Liver (tissue), 9 donors: ENCODE data around the gene NCBP1. TPM values are rescaled to one million over a fixed set of nuclear protein-coding genes. Genes with fewer than 3 reads are reported as not detected.

Source experiments
- DNase-seq: peaks from one replicate; pipeline ENCODE4 v3.0.0-alpha.2; 2017; ENCODE audit warnings: low spot score
- H3K27ac ChIP-seq, 2 donors: one replicate each; pipeline ENCODE4 v1.7.0; 2013; ENCODE audit warnings: inconsistent platforms in 2 of 2, low read length in 2 of 2, control low read depth in 1 of 2, low read depth in 1 of 2, mild to moderate bottlenecking in 1 of 2
- H3K27me3 ChIP-seq, 4 donors: one replicate each; pipeline versions ENCODE4 v1.6.1 to v1.7.0; 2013; ENCODE audit warnings: low read length in 3 of 4, inconsistent platforms in 1 of 4, mild to moderate bottlenecking in 1 of 4, moderate library complexity in 1 of 4; ENCODE audit not compliant: control insufficient read depth in 4 of 4, insufficient read depth in 4 of 4
- H3K36me3 ChIP-seq, 4 donors: one replicate each; pipeline versions ENCODE4 v1.6.1 to v1.7.0; 2013; ENCODE audit warnings: low read length in 3 of 4, mild to moderate bottlenecking in 3 of 4, low read depth in 1 of 4, moderate library complexity in 1 of 4; ENCODE audit not compliant: control insufficient read depth in 4 of 4, insufficient read depth in 3 of 4
- H3K4me1 ChIP-seq, 4 donors: one replicate each; pipeline versions ENCODE4 v1.6.1 to v1.7.0; 2013; ENCODE audit warnings: low read length in 3 of 4, mild to moderate bottlenecking in 3 of 4, moderate library complexity in 1 of 4; ENCODE audit not compliant: control insufficient read depth in 4 of 4, insufficient read depth in 4 of 4
- H3K4me3 ChIP-seq, 3 donors: one replicate each; pipeline versions ENCODE4 v1.6.1 to v1.7.0; 2013; ENCODE audit warnings: low read length in 3 of 3, control low read depth in 1 of 3, low read depth in 1 of 3, mild to moderate bottlenecking in 1 of 3
- H3K9ac ChIP-seq, 2 donors: one replicate each; pipeline ENCODE4 v1.7.0; 2013; ENCODE audit warnings: low read length in 2 of 2, mild to moderate bottlenecking in 2 of 2, moderate library complexity in 2 of 2, control low read depth in 1 of 2, low read depth in 1 of 2
- H3K9me3 ChIP-seq, 4 donors: one replicate each; pipeline versions ENCODE4 v1.6.1 to v1.7.0; 2013; ENCODE audit warnings: low read length in 3 of 4; ENCODE audit not compliant: control insufficient read depth in 4 of 4
- EGR1 ChIP-seq, 2 donors: IDR thresholded peaks; 2 replicates each; pipeline ENCODE4 v1.6.1; 2016 to 2018; ENCODE audit warnings: antibody characterized with exemption in 2 of 2, low read depth in 2 of 2
- FOXA1 ChIP-seq: IDR thresholded peaks from 2 replicates; pipeline ENCODE4 v1.6.1; 2016; ENCODE audit warnings: antibody characterized with exemption
- FOXA2 ChIP-seq: IDR thresholded peaks from 2 replicates; pipeline ENCODE4 v1.6.1; 2016; ENCODE audit warnings: antibody characterized with exemption
- GABPA ChIP-seq, 2 donors: IDR thresholded peaks in 1 of 2; conservative IDR thresholded peaks in 1 of 2; 2 replicates each; pipeline ENCODE4 v1.6.1; 2016; ENCODE audit warnings: antibody characterized with exemption in 2 of 2, mild to moderate bottlenecking in 1 of 2, moderate library complexity in 1 of 2
- HNF4A ChIP-seq, 2 donors: conservative IDR thresholded peaks; 2 replicates each; pipeline ENCODE4 v1.6.1; 2016; ENCODE audit warnings: antibody characterized with exemption in 2 of 2, mild to moderate bottlenecking in 2 of 2
- HNF4G ChIP-seq: IDR thresholded peaks from 2 replicates; pipeline ENCODE4 v1.6.1; 2016; ENCODE audit warnings: antibody characterized with exemption
- JUND ChIP-seq, 2 donors: IDR thresholded peaks; 2 replicates each; pipeline ENCODE4 v1.6.1; 2016; ENCODE audit warnings: antibody characterized with exemption in 2 of 2
- NR2F2 ChIP-seq: IDR thresholded peaks from 2 replicates; pipeline ENCODE4 v1.6.1; 2016; ENCODE audit warnings: antibody characterized with exemption
- RAD21 ChIP-seq, 2 donors: IDR thresholded peaks; 2 replicates each; pipeline ENCODE4 v1.6.1; 2016; ENCODE audit warnings: antibody characterized with exemption in 2 of 2, mild to moderate bottlenecking in 2 of 2
- RXRA ChIP-seq, 2 donors: IDR thresholded peaks; 2 replicates each; pipeline ENCODE4 v1.6.1; 2017 to 2018; ENCODE audit warnings: antibody characterized with exemption in 2 of 2, mild to moderate bottlenecking in 1 of 2
- SP1 ChIP-seq: IDR thresholded peaks from 2 replicates; pipeline ENCODE4 v1.6.1; 2018; ENCODE audit warnings: antibody characterized with exemption, mild to moderate bottlenecking
- TAF1 ChIP-seq: conservative IDR thresholded peaks from 2 replicates; pipeline ENCODE4 v1.6.1; 2016; ENCODE audit warnings: antibody characterized with exemption, mild to moderate bottlenecking
- YY1 ChIP-seq: IDR thresholded peaks from 2 replicates; pipeline ENCODE4 v1.6.1; 2016; ENCODE audit warnings: antibody characterized with exemption, mild to moderate bottlenecking
- WGBS: extraction: QIAGEN DNeasy Blood & Tissue Kit; methylation state at CpG from one replicate; pipeline ENCODE4 v1.1.7; 2013; 5-methylcytosine and 5-hydroxymethylcytosine counted together
- polyA plus RNA-seq, 2 donors: library from polyadenylated mRNA; stranded (reverse) in 1 of 2; unstranded in 1 of 2; fragments of 200-250 nt in 1 of 2; fragments of >200 nt in 1 of 2; fragmentation: Nextera tagmentation in 1 of 2; extraction: Ambion mirVana in 1 of 2; gene quantifications; one replicate each; pipeline versions ENCODE4 v1.2.1 to v1.2.3, GENCODE V29; 2013 to 2015
- total RNA-seq, 2 donors: library from RNA; depleted of rRNA; stranded (reverse); fragments of >200 nt; gene quantifications; one replicate each; pipeline ENCODE4 v1.2.3, GENCODE V29; 2014
- TF ChIP-seq, protein P1 (sequence below): fragments of 150-350 bp; IDR thresholded peaks from 2 replicates; pipeline ENCODE4 v1.5.1; 2017; ENCODE audit warnings: improper control_type of control experiment, low read depth, low read length; ENCODE audit not compliant: missing input control
- TF ChIP-seq, protein P2 (sequence below): IDR thresholded peaks from 2 replicates; pipeline ENCODE4 v1.6.1; 2016; ENCODE audit warnings: antibody characterized with exemption, mild to moderate bottlenecking
- TF ChIP-seq, protein P3 (sequence below): IDR thresholded peaks from 2 replicates; pipeline ENCODE4 v1.6.1; 2016; ENCODE audit warnings: antibody characterized with exemption
- TF ChIP-seq, protein P4 (sequence below): IDR thresholded peaks from 2 replicates; pipeline ENCODE4 v1.6.1; 2016; ENCODE audit warnings: antibody characterized with exemption
- TF ChIP-seq, protein P5 (sequence below): IDR thresholded peaks from 2 replicates; pipeline ENCODE4 v1.6.1; 2016; ENCODE audit warnings: antibody characterized with exemption
- donor health status: healthy.
- donor health status: healthy.
- donor health status: healthy.
- donor health status: healthy.
- donor health status: healthy.

NCBP1 gene
- total and polyA plus RNA-seq, 4 donors: 6.6 to 16.6 (median 12.5) TPM

DNA sequence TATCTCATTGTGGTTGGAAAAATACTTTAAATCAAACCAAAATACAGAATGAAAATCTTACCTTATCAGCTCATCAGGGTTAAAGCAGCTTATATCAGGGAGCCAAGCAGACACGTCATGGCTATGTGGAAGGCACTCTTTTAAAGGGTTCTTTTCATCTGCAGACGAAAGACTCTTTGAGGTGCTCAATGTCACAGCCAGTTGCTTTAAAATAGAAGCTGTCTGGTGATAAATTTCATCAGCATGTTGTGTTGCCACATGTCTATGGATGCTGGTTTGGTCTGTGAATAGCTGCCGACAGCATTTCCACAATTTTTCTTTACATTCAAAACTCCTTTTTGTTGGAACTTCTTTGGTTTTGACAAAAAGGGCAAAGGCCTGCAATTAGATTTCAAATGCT, 8.0 kb upstream of the NCBP1 start:
- no peak overlapping the region for H3K27ac ChIP-seq
- 79% methylated on average over 3 of the region's 3 CpGs for WGBS
- DNase-seq: no peak
- no peaks in the 10 kb centered on the region for H3K27me3 ChIP-seq
- H3K36me3 ChIP-seq: peaks cover 0 to 10% (median 5%) of the 10 kb centered on the region in 4 donors
- no peak overlapping the region for H3K4me3 ChIP-seq
- peaks cover 0 to 12% (median 10%) of the 10 kb centered on the region in 4 donors for H3K4me1 ChIP-seq
- no peak overlapping the region for H3K9ac ChIP-seq
- H3K9me3 ChIP-seq: no peaks in the 10 kb centered on the region
- TF ChIP-seq TAF1 (no peak), FOXA1 (no peak), FOXA2 (no peak), RAD21 (IDR thresholded peaks at IDR 0.05) (no peak), JUND (IDR thresholded peaks at IDR 0.05) (no peak), EGR1 (IDR thresholded peaks at IDR 0.05; ENCODE audit: low read depth in 2 of 2) (no peak), HNF4G (no peak), NR2F2 (no peak), SP1 (no peak), RXRA (IDR thresholded peaks at IDR 0.05) (no peak), YY1 (no peak), HNF4A (conservative IDR thresholded peaks at IDR 0.05) (no peak), GABPA (IDR thresholded peaks at IDR 0.05 in 1 of 2, conservative IDR thresholded peaks at IDR 0.05 in 1 of 2) (no peak)
- TF ChIP-seq, protein P1, sequence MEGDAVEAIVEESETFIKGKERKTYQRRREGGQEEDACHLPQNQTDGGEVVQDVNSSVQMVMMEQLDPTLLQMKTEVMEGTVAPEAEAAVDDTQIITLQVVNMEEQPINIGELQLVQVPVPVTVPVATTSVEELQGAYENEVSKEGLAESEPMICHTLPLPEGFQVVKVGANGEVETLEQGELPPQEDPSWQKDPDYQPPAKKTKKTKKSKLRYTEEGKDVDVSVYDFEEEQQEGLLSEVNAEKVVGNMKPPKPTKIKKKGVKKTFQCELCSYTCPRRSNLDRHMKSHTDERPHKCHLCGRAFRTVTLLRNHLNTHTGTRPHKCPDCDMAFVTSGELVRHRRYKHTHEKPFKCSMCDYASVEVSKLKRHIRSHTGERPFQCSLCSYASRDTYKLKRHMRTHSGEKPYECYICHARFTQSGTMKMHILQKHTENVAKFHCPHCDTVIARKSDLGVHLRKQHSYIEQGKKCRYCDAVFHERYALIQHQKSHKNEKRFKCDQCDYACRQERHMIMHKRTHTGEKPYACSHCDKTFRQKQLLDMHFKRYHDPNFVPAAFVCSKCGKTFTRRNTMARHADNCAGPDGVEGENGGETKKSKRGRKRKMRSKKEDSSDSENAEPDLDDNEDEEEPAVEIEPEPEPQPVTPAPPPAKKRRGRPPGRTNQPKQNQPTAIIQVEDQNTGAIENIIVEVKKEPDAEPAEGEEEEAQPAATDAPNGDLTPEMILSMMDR: no peak
- TF ChIP-seq, protein P2, sequence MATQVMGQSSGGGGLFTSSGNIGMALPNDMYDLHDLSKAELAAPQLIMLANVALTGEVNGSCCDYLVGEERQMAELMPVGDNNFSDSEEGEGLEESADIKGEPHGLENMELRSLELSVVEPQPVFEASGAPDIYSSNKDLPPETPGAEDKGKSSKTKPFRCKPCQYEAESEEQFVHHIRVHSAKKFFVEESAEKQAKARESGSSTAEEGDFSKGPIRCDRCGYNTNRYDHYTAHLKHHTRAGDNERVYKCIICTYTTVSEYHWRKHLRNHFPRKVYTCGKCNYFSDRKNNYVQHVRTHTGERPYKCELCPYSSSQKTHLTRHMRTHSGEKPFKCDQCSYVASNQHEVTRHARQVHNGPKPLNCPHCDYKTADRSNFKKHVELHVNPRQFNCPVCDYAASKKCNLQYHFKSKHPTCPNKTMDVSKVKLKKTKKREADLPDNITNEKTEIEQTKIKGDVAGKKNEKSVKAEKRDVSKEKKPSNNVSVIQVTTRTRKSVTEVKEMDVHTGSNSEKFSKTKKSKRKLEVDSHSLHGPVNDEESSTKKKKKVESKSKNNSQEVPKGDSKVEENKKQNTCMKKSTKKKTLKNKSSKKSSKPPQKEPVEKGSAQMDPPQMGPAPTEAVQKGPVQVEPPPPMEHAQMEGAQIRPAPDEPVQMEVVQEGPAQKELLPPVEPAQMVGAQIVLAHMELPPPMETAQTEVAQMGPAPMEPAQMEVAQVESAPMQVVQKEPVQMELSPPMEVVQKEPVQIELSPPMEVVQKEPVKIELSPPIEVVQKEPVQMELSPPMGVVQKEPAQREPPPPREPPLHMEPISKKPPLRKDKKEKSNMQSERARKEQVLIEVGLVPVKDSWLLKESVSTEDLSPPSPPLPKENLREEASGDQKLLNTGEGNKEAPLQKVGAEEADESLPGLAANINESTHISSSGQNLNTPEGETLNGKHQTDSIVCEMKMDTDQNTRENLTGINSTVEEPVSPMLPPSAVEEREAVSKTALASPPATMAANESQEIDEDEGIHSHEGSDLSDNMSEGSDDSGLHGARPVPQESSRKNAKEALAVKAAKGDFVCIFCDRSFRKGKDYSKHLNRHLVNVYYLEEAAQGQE: no peak
- TF ChIP-seq, protein P3, sequence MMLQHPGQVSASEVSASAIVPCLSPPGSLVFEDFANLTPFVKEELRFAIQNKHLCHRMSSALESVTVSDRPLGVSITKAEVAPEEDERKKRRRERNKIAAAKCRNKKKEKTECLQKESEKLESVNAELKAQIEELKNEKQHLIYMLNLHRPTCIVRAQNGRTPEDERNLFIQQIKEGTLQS: no peak
- TF ChIP-seq, protein P4, sequence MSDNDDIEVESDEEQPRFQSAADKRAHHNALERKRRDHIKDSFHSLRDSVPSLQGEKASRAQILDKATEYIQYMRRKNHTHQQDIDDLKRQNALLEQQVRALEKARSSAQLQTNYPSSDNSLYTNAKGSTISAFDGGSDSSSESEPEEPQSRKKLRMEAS: no peak
- TF ChIP-seq, protein P5, sequence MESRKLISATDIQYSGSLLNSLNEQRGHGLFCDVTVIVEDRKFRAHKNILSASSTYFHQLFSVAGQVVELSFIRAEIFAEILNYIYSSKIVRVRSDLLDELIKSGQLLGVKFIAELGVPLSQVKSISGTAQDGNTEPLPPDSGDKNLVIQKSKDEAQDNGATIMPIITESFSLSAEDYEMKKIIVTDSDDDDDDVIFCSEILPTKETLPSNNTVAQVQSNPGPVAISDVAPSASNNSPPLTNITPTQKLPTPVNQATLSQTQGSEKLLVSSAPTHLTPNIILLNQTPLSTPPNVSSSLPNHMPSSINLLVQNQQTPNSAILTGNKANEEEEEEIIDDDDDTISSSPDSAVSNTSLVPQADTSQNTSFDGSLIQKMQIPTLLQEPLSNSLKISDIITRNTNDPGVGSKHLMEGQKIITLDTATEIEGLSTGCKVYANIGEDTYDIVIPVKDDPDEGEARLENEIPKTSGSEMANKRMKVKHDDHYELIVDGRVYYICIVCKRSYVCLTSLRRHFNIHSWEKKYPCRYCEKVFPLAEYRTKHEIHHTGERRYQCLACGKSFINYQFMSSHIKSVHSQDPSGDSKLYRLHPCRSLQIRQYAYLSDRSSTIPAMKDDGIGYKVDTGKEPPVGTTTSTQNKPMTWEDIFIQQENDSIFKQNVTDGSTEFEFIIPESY: no peak
